ENCODE measurements around the gene GANAB.
"Not testable (repeated sequence)": the region's sequence is repeated elsewhere in the genome, so short reads cannot be mapped to it uniquely, and the experiment has no call there.

GANAB gene

DNA sequence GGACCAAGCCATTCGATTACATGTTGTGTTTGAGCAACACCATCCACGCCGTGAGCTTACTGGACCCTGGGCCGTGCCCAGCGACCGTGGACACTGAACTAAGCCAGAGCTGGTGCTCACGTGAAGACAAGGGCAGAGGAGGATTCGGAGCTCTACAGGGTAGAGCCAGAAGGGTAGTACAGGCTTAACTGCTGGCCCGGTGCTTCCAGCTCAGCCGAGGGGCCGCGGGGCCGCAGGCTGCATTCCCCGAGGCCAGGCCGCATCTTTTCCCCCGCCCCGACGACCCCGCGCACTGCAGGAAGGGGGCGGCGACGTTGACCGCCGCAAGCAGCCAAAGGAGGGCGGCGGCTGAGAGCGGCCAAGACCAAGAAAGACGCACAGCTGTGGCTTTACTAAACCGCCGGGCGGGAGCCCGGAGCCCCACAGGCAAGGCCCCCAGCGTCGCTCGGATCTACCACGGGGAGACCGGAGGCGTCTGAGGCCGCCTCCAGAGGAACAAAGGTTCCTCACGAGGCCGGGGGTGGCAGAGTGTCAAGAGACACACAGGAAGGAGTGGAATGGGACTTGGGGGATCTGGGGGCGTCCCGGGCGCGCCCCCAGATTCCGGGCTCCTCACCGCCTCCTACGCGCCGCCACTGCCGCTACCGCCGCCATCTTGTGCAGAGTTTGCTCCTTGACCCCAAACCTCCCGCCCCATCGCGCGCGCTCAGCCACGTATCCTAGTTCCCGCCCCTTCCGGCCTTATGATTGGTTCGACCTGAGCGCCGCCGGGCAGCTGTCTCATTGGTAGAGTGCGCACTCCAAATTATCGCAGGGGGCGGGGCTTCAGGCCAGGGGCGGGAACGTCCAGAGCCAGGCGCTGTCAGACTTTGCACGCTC lies at the start of gene GANAB:
GANAB (minus strand) TSS at position 668 of the 879 bp plus-strand sequence; CDS start at position 654, 14 bp downstream.
- in situ Hi-C loops (cut with HindIII; ENCODE audit: low sequenced_read_pairs): no loop called here

DNA sequence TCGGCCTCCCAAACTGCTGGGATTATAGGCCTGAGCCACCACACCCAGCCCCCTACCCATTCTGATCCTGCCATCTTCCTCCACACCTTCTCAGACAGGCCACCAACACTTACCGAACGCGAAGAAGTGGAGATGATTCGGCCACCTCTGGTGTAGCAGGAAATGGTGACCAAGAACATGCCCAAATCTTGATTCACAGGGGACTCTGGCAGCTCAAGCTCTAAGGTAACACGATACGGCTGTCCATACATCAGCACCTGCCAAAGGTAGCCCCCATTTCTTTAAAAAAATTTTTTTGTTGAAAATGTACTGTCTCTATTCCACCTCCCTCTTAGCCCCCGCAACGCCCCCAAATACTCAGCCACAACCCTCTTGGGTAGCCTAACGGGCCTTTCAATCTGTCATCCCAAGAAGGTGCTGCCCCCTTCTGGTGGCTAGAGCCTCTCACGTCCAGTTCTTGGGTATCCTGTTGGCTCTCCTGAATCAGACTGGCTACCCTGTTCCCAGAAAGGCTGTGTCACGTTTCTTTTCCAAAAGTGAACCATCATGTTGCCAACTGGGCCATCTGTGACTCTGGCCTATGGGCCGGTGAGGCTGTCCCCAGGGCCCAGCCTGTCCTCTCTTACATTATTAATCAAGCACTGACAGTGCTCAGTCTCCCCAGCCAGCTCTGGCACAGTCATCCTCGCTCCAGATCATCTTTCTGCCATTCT lies 48.2 kb upstream of the GANAB start:
- in situ Hi-C loops (cut with HindIII; ENCODE audit: low sequenced_read_pairs): loop anchor here (10.0 kb wide), 1 partner anchor 130 kb away; no protein-coding TSS in a partner anchor

DNA sequence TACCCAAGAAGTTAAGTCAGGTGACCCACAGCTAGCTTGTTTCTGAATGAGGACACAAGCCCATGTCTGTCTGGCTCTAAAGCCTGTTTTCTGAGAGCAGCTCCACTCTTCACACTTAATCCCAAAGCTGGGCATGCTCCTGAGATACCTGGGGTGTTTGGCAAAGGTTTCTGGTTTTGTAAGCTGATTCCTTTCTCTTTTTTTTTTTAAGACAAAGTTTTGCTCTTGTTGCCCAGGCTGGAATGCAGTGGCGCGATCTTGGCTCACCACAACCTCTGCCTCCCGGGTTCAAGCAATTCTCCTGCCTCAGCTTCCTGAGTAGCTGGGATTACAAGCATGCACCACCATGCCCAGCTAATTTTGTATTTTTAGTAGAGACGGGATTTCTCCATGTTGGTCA lies 47.2 kb upstream of the GANAB start:
- in situ Hi-C loops (cut with HindIII; ENCODE audit: low sequenced_read_pairs): loop anchor here (10.0 kb wide), 1 partner anchor 129 kb away; no protein-coding TSS in a partner anchor

DNA sequence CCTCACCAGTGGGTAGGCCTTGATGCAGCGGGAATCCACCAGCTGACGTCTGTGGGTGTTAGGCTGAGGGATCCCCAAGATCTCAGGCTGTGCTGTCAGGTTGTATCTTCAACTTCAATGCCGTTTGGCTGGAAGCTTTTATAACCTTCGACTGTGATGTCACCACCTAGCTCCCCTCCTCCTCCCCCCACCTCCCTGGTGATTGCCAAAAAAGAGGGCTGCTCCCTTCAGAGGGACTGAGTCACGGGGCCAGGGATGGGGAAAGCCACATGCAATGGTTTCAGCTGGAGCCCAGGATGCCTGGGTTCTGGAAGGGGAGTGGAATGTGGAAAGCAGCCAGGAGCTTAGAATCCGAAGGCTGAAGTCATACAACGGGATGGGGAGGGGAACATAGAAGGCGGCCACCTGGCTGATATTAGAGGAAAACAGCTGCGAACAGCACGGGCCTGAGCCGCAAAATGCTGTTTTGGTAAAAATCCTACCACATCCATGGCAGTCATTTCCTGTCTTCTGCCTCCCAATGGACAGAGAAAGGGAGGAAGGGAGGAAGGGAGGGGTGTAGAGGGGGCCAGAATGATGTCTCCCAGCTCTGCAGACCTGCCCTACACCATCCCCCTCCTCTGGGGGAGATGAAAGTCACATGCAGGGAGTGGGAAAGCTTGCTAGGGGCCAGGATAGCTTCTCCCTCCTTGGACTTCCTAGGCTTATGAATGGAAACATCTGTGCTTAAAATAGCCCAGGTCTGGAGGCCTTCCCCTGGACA lies 43.2 kb upstream of the GANAB start, which contains the start of gene LRRN4CL:
LRRN4CL (minus strand) TSS at position 110 of the 763 bp plus-strand sequence. CDS start 1,022 bp downstream, outside the sequence.
- in situ Hi-C loops (cut with HindIII; ENCODE audit: low sequenced_read_pairs): loop anchor here (10.0 kb wide), 1 partner anchor 125 kb away; no protein-coding TSS in a partner anchor

DNA sequence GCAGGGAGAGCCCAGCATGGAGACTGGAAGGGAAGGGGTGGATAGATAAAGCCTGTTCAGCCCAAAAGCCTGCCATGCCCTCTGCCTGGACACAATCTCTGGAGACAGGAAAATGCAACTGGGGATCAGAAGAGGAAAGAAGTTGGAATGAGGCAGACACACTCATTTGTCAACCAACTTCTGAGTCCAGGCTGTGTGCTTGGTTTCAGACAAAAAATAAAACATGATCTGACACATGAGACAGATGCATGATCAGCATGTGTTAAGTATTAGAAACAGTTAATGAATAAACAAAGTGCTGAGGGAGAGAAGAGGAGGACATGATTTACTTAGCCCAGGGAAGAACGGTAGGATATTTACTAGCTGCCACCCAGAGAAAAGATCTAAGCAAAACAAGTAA lies 42.1 kb upstream of the GANAB start:
- in situ Hi-C loops (cut with HindIII; ENCODE audit: low sequenced_read_pairs): no loop called here

DNA sequence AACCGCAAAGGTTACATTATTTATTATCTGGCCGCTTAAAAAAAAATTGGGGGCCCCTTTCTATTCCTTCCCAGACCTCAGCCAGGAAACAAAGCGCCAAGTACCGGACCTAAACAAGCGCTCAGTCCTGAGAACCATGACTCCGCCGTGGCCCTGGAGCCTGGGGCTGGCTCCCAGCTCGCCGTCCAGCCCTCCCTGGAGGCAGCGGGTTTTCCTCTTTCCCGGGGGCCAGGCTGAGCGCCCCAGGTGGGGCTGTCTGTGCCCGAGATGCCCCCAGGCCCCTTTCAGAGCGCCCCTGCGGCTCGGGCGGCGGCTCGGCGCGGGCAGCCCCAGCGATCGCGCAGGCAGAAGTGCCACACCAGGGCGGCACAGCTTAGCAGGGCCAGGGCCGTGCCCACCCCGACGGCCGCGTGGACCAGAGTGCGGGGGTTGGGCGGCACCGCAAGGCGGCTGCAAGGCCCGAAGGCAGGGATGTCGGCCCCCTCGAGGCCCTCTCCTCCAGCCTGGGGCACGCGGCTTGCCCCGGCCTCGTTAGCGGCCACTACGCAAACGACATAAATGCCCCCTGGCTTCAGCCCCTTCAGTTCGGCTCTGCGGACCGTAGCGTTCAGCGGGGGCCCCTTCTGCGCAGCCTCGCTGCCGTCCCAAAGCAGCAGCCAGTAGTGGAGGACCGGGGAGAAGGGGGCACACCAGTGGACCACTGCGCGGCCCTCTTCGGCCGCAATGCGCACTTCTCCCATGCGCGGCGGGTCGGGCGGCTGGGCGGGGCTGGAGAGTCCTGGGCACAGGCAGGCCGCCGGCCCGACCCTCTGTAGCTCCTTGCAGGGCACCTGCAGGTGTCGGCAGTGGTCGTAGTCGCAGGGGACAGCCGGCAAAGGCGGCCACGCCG lies 41.3 kb upstream of the GANAB start:
- in situ Hi-C loops (cut with HindIII; ENCODE audit: low sequenced_read_pairs): no loop called here

DNA sequence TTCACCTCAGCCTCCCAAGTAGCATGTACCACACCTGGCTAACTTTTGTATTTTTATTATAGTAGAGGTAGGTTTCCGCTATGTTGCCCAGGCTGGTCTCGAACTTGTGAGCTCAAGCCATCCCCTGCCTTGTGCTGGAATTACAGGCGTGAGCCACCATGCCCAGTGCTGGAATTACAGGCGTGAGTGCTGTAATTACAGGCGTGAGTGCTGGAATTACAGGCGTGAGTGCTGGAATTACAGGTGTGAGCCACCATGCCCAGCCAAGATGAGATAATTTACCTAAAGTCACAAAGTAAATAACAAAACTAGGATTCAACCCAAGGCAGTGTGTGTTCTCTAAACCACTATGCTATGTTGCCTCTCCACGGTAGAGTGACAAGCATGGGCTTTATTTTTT lies 36.1 kb upstream of the GANAB start:
- in situ Hi-C loops (cut with HindIII; ENCODE audit: low sequenced_read_pairs): no loop called here

DNA sequence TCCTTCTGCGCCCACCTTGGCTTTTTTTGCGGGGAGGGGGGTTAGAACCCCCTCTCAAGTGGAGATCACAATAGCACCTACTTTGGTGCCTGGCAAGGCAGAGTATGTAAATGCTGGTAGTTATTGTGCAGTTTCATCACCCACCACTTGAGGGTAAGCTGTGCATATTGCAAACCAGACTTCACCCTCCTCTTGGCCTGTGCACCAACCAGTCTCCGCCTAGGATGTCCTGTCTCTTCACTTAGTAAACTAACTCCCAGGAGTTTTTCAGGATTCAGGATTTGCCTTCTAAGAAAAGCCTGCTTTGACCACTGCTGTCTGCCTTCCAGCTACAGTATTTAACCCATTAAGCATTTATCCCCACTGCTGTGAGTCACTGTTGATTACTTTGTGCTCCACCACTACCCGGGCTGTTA lies 34.4 kb upstream of the GANAB start:
- in situ Hi-C loops (cut with HindIII; ENCODE audit: low sequenced_read_pairs): no loop called here

DNA sequence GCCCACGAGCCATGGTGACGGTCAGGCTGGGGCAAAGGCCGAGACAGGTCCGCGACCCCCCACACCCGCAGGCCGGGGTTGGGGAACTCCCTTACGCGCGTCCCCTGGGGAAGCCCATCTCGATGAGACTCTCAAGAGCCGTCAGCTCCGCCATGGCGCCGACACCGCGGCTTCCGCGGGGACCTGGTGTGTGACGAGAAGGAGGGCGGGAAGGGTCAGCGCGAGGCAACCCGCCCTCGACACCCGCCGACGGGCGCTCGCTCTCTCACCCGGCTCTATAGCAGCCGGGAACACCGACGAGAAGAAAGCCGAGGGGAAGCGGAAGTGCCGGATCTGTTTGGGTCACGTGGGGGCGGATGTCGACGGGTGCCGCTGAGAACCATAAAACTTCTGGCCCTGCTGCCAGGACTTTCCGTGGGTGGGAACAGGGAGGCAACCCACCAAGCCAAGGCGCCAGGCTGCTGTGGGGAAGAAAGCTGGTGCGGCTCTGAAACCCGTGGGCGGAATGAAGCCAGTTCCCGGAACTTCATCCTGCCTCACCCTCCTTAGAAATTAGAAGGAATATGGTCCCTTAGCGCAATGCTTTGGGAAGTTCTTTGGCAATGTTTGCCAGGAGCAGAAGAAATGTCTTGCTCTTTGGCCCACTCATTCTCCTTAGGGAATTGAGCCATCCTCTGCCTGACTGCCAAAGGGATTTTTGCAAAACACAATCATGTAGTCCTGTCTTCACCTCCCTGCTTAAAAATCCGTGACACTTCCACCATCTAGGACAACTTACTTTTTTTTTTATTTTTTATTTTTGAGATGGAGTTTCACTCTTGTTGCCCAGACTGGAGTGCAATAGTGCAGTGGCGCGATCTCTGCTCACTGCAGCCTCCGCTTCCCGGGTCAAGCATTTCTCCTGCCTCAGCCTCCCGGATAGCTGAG lies 32.6 kb upstream of the GANAB start, which contains the start of gene UBXN1:
UBXN1 (minus strand) TSS at position 304 of the 927 bp plus-strand sequence; CDS start at position 154, 150 bp downstream.
- in situ Hi-C loops (cut with HindIII; ENCODE audit: low sequenced_read_pairs): no loop called here

DNA sequence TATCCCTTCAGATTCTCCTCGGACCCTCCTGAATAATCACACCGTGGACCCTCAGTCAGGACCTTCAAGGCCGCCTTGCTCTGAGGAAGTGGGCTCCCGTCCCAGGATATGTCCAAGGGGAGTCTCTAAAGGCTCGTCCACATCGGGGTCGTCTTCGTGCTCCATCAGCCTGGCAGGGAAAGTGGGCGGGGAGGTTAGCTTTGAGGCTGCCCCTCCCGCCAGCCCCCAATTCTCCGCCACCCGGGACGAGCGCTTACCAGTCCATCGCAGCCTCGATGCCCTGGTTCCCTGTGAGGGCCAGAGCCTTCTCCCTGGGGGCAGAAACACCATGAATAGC lies 32.0 kb upstream of the GANAB start:
- in situ Hi-C loops (cut with HindIII; ENCODE audit: low sequenced_read_pairs): no loop called here

DNA sequence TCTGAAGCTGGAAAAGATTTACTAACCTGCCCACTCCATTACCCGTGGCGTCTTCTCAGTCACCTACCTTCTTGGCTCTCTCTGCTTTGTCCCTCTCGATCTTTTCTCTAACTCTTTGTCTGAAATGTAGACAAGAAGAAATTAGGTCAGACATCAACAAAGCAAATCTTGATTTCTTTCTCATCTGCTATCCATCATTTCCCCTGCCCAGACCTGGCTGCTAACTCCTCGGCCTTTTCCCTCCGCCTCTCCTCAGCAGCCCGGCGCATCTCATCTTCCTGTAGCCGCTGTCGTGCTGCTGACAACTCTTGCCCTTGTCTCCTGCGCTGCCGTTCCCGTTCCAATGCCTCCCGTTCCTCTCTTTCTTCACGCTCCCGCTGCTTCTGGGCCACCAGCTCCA lies 31.3 kb upstream of the GANAB start:
- in situ Hi-C loops (cut with HindIII; ENCODE audit: low sequenced_read_pairs): no loop called here

DNA sequence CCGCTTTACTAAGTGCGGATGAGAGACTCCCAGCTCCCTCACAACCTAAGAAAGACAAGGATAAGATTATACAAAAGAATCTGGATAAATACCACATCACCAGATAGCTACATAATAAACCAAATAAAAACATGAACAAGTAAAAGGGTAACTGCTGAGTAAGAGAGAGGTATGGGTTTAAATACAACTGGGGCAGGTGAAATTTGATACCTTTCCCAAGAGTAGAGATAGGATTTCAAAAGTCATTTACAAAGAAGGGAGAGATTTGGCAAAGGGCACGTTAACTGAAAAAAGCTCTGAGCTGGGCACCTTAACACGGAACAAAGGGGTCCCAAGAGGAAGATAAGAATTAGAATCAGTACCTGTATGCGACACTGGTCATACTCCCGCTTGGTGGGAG lies 30.7 kb upstream of the GANAB start:
- in situ Hi-C loops (cut with HindIII; ENCODE audit: low sequenced_read_pairs): no loop called here

DNA sequence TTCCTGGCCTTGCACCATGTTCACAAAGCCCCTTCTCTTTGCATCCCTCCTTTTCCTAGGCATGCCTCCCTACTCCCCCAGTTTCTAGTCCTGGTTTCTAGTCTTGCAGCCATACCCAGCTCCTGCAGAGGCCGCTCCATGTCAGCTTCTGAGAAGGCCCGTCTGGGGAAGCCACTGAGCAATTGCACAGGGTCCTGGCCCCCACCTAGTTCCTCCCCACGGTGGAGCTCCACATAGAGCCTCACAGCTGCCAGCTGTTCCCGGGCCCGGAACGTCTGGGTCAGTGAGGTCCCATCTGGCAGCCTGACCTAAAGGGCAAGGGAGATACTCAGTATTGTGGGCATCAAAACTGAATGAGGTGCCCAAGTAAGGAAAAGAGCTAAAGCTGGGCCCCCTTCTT lies 30.3 kb upstream of the GANAB start:
- in situ Hi-C loops (cut with HindIII; ENCODE audit: low sequenced_read_pairs): no loop called here

DNA sequence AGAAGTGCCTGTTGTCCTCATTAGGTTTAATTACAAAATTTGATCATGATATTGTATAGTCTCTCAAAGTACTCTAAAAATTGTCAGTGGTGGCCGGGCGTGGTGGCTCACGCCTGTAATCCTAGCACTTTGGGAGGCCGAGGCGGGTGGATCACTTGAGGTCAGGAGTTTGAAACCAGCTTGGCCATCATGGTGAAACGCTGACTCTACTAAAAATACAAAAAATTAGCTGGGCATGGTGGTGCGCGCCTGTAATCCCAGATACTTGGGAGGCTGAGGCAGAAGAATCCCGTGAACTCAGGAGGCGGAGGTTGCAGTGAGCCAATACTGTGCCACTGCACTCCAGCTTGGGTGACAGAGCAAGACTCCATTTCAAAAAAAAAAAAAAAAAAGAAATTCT lies 29.0 kb upstream of the GANAB start:
- in situ Hi-C loops (cut with HindIII; ENCODE audit: low sequenced_read_pairs): not testable (repeated sequence)

DNA sequence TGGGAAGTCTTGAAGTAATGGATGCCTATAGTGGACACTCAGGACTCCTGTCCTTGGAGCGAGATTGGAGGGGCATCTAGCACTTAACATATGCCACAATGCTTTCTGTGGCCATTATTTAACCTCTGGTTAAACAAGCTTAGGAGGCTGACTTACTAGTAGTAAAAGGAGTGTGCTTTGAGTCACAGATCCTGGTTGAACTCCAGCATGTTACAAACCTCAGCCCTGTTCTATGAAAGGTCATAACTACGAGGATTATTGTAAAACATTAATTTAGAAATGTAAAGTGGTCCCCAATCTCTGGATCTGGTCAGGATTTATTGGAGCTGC lies 26.7 kb upstream of the GANAB start:
- in situ Hi-C loops (cut with HindIII; ENCODE audit: low sequenced_read_pairs): loop anchor here (5.0 kb wide), 1 partner anchor 99 kb away; the partner anchor contains the start of gene TAF6L

DNA sequence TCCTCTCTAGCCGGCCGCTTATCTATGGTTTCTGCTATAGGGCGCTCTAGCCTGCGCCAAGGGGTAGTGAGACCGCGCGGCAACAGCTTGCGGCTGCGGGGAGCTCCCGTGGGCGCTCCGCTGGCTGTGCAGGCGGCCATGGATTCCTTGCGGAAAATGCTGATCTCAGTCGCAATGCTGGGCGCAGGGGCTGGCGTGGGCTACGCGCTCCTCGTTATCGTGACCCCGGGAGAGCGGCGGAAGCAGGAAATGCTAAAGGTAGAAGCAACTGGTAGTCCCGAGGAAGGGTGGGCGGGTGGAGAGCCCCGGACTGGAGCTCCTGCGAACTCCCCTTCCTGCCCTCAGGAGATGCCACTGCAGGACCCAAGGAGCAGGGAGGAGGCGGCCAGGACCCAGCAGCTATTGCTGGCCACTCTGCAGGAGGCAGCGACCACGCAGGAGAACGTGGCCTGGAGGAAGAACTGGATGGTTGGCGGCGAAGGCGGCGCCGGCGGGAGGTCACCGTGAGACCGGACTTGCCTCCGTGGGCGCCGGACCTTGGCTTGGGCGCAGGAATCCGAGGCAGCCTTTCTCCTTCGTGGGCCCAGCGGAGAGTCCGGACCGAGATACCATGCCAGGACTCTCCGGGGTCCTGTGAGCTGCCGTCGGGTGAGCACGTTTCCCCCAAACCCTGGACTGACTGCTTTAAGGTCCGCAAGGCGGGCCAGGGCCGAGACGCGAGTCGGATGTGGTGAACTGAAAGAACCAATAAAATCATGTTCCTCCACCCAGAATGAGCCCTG lies 25.4 kb upstream of the GANAB start, which contains the start of the genes LBHD1 and UQCC3:
LBHD1 (minus strand) TSS at position 660 of the 782 bp plus-strand sequence. CDS start 2,236 bp downstream, outside the sequence.
UQCC3 (plus strand) TSS at position 66 of the 782 bp plus-strand sequence; CDS start at position 139, 73 bp downstream.
- in situ Hi-C loops (cut with HindIII; ENCODE audit: low sequenced_read_pairs): loop anchor here (5.0 kb wide), 1 partner anchor 101 kb away; the partner anchor contains the start of gene TAF6L

DNA sequence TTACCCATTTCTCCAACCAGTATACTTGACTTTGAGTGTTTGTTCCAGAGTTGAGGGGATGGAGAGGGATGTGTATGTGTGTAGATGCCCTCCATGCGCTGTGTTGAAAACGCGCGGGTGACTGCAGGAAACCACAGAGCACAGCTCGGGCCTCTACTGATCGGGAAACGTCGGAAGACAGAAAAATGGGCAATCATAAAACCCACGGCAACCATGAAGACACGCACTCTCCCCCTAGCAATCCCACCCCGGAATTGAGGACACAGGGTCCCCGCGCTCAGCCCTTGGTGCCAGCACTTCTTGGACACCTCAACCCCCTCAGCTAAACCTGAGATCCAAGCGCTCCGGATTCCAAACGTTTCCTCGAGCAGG lies 24.8 kb upstream of the GANAB start:
- in situ Hi-C loops (cut with HindIII; ENCODE audit: low sequenced_read_pairs): loop anchor here (5.0 kb wide), 1 partner anchor 101 kb away; the partner anchor contains the start of gene TAF6L

All from endothelial cell of hepatic sinusoid (primary cell).